Ishikawa (cell line): ENCODE measurements around the gene DPYD.

Source experiments
- CEBPB ChIP-seq: IDR thresholded peaks from 2 replicates; pipeline ENCODE4 v1.6.1; 2012
- CREB1 ChIP-seq: IDR thresholded peaks from 2 replicates; pipeline ENCODE4 v1.6.1; 2012; ENCODE audit warnings: low read depth
- EGR1 ChIP-seq: IDR thresholded peaks from 2 replicates; pipeline ENCODE4 v1.6.1; 2012
- EP300 ChIP-seq: IDR thresholded peaks from 2 replicates; pipeline ENCODE4 v1.6.1; 2012; ENCODE audit warnings: borderline replicate concordance
- FOXM1 ChIP-seq: IDR thresholded peaks from 2 replicates; pipeline ENCODE4 v1.6.1; 2012; ENCODE audit warnings: low read depth, borderline replicate concordance
- MAX ChIP-seq: IDR thresholded peaks from 2 replicates; pipeline ENCODE4 v1.6.1; 2012
- NFIC ChIP-seq: IDR thresholded peaks from 2 replicates; pipeline ENCODE4 v1.6.1; 2012
- RAD21 ChIP-seq: IDR thresholded peaks from 2 replicates; pipeline ENCODE4 v1.6.1; 2012; ENCODE audit warnings: low read depth
- REST ChIP-seq: IDR thresholded peaks from 2 replicates; pipeline ENCODE4 v1.6.1; 2012; ENCODE audit warnings: low read depth, mild to moderate bottlenecking
- TAF1 ChIP-seq: IDR thresholded peaks from 2 replicates; pipeline ENCODE4 v1.6.1; 2012; ENCODE audit warnings: low read depth, mild to moderate bottlenecking
- TCF12 ChIP-seq: IDR thresholded peaks from 2 replicates; pipeline ENCODE4 v1.6.1; 2012; ENCODE audit warnings: low read depth
- TEAD4 ChIP-seq: IDR thresholded peaks from 2 replicates; pipeline ENCODE4 v1.6.1; 2012
- USF1 ChIP-seq: IDR thresholded peaks from 2 replicates; pipeline ENCODE4 v1.6.1; 2012
- YY1 ChIP-seq: IDR thresholded peaks from 2 replicates; pipeline ENCODE4 v1.6.1; 2012; ENCODE audit warnings: low read depth
- ZBTB7A ChIP-seq: IDR thresholded peaks from 2 replicates; pipeline ENCODE4 v1.6.1; 2012; ENCODE audit warnings: low read depth

Gene DPYD

GRCh38 chr1:97351846-97352245, 569.0 kb downstream of the DPYD start:
- TF ChIP-seq USF1 (no peak), RAD21 (no peak), CREB1 (no peak), EP300 (no peak), FOXM1 (no peak), ZBTB7A (no peak)

- TF ChIP-seq YY1 (no peak), RAD21 (no peak), FOXM1 (no peak), ZBTB7A (no peak), REST (no peak), TCF12 (no peak), EP300 (no peak), MAX (no peak), EGR1 (no peak), CEBPB (no peak), CREB1 (no peak), TEAD4 (no peak), NFIC (no peak), TAF1 (no peak), USF1 (no peak)
These were observed 570.2 kb downstream of the DPYD start for GRCh38 chr1:97350662-97351061.

- no peak for TF ChIP-seq EP300
- no peak for TF ChIP-seq MAX
- no peak for TF ChIP-seq TCF12
- TF ChIP-seq ZBTB7A, result no peak
- TF ChIP-seq TAF1, result no peak
- TF ChIP-seq FOXM1, result no peak
- TF ChIP-seq RAD21, result no peak
- TF ChIP-seq CREB1, result no peak
- TF ChIP-seq USF1, result no peak
- TF ChIP-seq REST, result no peak
These were observed 570.6 kb downstream of the DPYD start for GRCh38 chr1:97350241-97350640.

GRCh38 chr1:97348599-97349265, 572.1 kb downstream of the DPYD start:
- TF ChIP-seq TAF1 (no peak), TCF12 (no peak), EGR1 (no peak), MAX (no peak), CREB1 (no peak), YY1 (no peak), CEBPB (no peak), USF1 (no peak), TEAD4 (no peak), EP300 (no peak), ZBTB7A (no peak), NFIC (no peak), REST (no peak), RAD21 (no peak), FOXM1 (no peak)
